KOPT-K1 (cell line): ENCODE results near the gene MYO15A.

Experiments
- H3K27ac ChIP-seq: fragments of 200-600 bp; sonication (generic); 2 replicates; pipeline ENCODE4 v1.5.1; 2016; ENCODE audit warnings: antibody characterized with exemption, mild to moderate bottlenecking, low read depth, low read length; ENCODE audit not compliant: poor library complexity, severe bottlenecking
- H3K36me3 ChIP-seq: fragments of 200-600 bp; sonication (generic); 2 replicates; pipeline ENCODE4 v1.5.1; 2017; ENCODE audit warnings: antibody characterized with exemption, mild to moderate bottlenecking, low read length, moderate library complexity; ENCODE audit not compliant: insufficient read depth
- H3K9me3 ChIP-seq: fragments of 200-600 bp; sonication (generic); 2 replicates; pipeline ENCODE4 v1.5.1; 2017; ENCODE audit warnings: antibody characterized with exemption, low read length, mild to moderate bottlenecking; ENCODE audit not compliant: insufficient read depth, poor library complexity, severe bottlenecking

Gene MYO15A

DNA sequence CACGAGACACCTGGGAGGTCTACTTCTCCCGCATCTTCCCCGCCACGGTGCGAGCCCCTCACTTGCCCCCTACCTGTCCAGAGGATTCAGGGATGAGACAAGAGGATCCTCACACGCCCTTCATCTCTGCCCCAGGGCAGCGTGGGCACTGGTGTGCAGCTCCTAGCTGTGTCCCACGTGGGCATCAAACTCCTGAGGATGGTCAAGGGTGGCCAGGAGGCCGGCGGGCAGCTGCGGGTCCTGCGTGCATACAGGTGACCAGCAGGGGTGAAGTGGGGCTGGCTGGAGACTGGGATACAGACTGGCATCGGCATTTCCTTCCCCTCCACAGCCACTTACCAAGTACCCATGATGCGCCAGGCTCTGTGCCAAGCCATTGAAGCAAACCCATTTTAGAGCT is 46.6 kb downstream of the MYO15A start:
- H3K9me3 ChIP-seq, result no peaks in the 10 kb centered on the region
- no peak overlapping the region for H3K27ac ChIP-seq
- no peaks in the 10 kb centered on the region for H3K36me3 ChIP-seq

- H3K27ac ChIP-seq, result no peak overlapping the region
- no peaks in the 10 kb centered on the region for H3K9me3 ChIP-seq
- H3K36me3 ChIP-seq, result no peaks in the 10 kb centered on the region
Measured at GRCh38 chr17:18156171-18156975, 47.8 kb downstream of the MYO15A start.

- H3K27ac ChIP-seq, result no peak overlapping the region
- H3K9me3 ChIP-seq, result no peaks in the 10 kb centered on the region
- no peaks in the 10 kb centered on the region for H3K36me3 ChIP-seq
Measured at GRCh38 chr17:18156976-18157280, 48.4 kb downstream of the MYO15A start.

DNA sequence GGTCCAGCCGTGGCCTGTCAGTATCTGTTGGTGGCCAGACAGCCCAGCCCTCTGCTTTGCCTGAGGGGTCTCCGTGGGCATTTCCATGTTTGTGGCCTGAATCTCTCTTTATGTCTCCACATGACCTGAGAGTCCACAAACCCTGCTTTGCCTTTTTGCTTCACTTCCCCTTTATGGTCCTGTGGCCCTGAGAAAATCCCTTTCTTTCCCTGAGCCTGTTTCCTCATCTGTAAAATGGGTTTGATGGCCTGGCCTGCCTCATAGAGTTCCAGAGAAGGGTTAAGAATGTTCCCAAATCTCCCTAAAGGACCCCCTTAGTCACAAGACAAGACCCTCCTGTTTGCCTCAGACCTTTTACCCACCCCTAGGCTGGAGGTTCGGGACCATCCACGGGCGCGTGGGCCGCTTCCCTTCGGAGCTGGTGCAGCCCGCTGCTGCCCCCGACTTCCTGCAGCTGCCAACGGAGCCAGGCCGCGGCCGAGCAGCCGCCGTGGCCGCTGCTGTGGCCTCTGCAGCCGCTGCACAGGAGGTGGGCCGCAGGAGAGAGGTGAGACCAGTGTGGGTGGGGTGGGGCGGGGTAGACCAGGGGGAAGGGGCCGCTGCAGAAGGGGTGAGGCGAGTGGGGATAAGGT is 48.9 kb downstream of the MYO15A start:
- Histone ChIP-seq H3K27ac (no peak overlapping the region), H3K36me3 (no peaks in the 10 kb centered on the region), H3K9me3 (no peaks in the 10 kb centered on the region)

DNA sequence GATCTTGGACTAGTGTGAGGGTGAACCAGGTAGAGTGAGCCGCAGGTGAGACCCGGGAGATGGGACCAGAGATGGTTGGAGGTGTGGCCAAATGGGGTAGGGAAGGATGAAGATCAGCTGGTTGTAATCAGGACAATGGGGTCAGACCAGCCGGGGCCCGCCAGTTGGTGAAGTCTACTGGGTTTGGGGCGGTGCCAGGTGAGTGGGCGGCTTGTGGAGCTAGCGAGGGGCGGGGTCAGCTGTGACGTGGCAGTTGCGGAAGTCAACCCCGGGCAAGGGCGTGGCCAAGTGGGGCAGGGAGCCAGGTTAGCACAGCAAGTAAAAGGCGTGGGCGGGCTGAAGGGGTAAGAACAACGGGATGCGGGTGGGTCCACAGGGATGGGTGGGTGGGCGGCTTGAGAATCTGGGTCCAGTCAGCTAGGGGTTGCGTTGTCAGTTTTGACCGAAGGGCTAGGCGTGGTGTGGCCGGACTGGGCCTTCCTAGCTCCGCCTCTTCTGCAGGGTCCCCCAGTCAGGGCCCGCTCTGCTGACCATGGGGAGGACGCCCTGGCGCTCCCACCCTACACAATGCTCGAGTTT is 49.6 kb downstream of the MYO15A start:
- Histone ChIP-seq H3K27ac (no peak overlapping the region), H3K36me3 (no peaks in the 10 kb centered on the region), H3K9me3 (no peaks in the 10 kb centered on the region)

- H3K27ac ChIP-seq, result no peak overlapping the region
- H3K9me3 ChIP-seq, result no peaks in the 10 kb centered on the region
- H3K36me3 ChIP-seq, result no peaks in the 10 kb centered on the region
Measured at GRCh38 chr17:18159551-18160120, 51.1 kb downstream of the MYO15A start.

GRCh38 chr17:18160128-18160856 is 51.7 kb downstream of the MYO15A start:
- H3K9me3 ChIP-seq, result no peaks in the 10 kb centered on the region
- H3K36me3 ChIP-seq, result no peaks in the 10 kb centered on the region
- no peak overlapping the region for H3K27ac ChIP-seq

- Histone ChIP-seq H3K27ac (no peak overlapping the region), H3K9me3 (no peaks in the 10 kb centered on the region), H3K36me3 (no peaks in the 10 kb centered on the region)
Measured at GRCh38 chr17:18161207-18162145, 52.9 kb downstream of the MYO15A start.

DNA sequence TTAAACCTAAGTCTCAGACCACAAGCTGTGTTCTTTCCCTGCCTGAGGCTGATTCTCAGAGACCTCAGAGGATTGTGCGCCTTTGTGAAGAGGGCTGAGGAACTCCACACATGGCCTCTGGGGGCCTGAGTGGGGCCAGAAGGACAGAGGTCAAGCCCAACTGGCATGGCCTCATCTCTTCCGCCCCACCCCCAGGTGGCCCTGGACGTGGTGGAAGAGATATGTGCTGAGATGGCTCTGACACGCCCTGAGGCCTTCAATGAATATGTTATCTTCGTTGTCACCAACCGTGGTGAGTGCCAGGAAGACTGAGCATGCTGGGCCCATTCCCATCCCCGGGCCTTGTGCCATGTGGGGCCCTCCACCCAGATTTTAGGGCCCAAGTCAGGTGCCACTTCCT is 55.0 kb downstream of the MYO15A start:
- no peaks in the 10 kb centered on the region for H3K9me3 ChIP-seq
- H3K27ac ChIP-seq, result no peak overlapping the region
- H3K36me3 ChIP-seq, result no peaks in the 10 kb centered on the region

- Histone ChIP-seq H3K27ac (no peak overlapping the region), H3K9me3 (no peaks in the 10 kb centered on the region), H3K36me3 (no peaks in the 10 kb centered on the region)
Measured at GRCh38 chr17:18166894-18167293, 58.3 kb downstream of the MYO15A start.

- H3K9me3 ChIP-seq, result no peaks in the 10 kb centered on the region
- H3K27ac ChIP-seq, result no peak overlapping the region
- H3K36me3 ChIP-seq, result no peaks in the 10 kb centered on the region
Measured at GRCh38 chr17:18167421-18167820, 58.9 kb downstream of the MYO15A start.

DNA sequence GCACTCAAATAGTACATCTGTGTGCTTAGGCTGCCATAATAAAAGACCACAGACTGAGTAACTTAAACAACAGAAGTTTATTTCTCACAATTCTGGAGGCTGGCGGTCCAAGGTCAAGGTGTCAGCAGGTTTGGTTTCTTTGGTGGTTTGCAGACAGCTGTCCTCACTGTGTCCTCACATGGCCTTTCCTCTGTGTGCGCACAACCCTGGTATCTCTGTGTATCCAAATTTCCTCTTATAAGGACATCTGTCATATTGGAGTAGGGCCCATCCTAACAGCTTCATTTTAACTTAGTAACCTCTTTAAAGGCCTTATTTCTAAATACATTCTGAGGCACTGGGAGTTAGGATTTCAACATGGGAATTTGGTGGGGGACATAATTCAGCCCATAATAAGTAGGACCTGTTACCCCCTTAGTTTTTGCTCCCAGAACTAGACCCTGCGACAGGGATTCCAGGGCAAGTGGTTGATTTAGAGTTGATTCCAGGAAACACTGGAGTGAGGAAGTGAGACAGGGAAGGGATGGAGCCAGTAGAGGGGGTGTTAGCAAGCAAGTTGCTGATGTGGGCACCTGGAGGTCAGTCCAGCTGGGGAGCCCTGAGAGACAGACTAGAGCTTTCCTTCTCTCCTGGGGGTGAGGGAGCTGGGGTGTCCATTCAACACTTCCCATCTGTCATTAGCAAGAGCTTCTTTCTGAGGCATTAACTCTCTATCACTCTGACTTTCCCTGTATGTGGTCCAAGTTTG is 64.1 kb downstream of the MYO15A start:
- Histone ChIP-seq H3K9me3 (no peaks in the 10 kb centered on the region), H3K27ac (no peak overlapping the region), H3K36me3 (no peaks in the 10 kb centered on the region)

- H3K27ac ChIP-seq, result no peak overlapping the region
- H3K9me3 ChIP-seq, result no peaks in the 10 kb centered on the region
- H3K36me3 ChIP-seq, result no peaks in the 10 kb centered on the region
Measured at GRCh38 chr17:18173740-18174139, 65.2 kb downstream of the MYO15A start.

DNA sequence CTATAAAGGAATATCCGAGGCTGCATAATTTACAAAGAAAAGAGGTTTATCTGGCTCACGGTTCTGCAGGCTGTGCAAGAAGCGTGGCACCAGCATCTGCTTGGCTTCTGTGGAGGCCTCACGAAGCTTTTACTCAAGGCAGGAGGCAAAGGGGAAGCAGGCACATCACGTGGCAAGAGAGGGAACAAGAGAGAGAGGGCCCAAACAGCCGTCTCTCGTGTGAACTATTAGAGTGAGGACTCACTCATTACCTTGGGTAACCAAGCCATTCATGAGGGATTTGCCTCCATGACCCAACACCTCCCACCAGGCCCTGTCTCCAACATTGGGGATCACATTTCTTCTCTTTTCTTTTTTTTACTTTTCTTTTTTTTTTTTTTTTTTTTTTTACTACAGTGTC is 67.6 kb downstream of the MYO15A start:
- H3K9me3 ChIP-seq, result no peaks in the 10 kb centered on the region
- H3K27ac ChIP-seq, result no peak overlapping the region

More for the DNA sequence above, 67.6 kb downstream of the MYO15A start:
- no peaks in the 10 kb centered on the region for H3K36me3 ChIP-seq
